Measurements from ENCODE around the gene BCL7C. TPM values are rescaled to one million over a fixed set of nuclear protein-coding genes. Genes with fewer than 3 reads are reported as not detected.

The BCL7C gene
- total and polyA plus RNA-seq, 2 of the 8 experiments (the other 6 are each of a cell fraction or from before 2014, with no cell fraction given): 8.6 to 17.2 TPM

DNA sequence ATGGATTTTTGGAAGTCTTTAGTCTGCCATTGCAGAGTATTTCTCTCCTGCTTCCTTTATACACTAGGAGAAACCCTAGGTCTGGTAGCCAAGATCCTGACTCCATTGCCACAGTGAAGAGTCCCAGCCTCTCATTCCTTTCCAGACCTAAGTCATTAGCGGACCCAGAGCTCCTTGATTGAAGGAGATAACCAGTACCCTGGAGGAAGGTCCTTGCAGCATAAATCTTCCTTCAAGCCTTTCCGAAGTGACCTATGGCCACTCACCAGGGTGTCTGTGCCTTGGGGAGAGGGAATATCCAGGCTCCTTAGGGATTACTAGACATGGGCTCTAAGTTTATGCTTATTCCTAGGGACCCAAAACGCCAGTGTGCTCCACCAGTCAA lies 35.8 kb downstream of the BCL7C start:
- DNase-seq (ENCODE audit: low read depth in 1 of 2, low spot score in 2 of 2): no peak
- H3K18ac ChIP-seq (ENCODE audit: extremely low read depth, low read length): no peak overlapping the region
- no peak overlapping the region for H2BK120ac ChIP-seq (replicated peaks; ENCODE audit: low read depth, low read length)
- no peaks in the 10 kb centered on the region for H3K23me2 ChIP-seq (ENCODE audit: low read depth, low read length)
- POLR2A ChIA-PET (ENCODE audit: partially characterized antibody): interaction anchor here (4.1 kb wide), 1 partner anchor 17 kb away, joined by 14 read pairs; no protein-coding TSS in a partner anchor
- no peak overlapping the region for H2BK15ac ChIP-seq (ENCODE audit: low read length)
- no peak overlapping the region for H2AFZ ChIP-seq (ENCODE audit: low read length)
- WGBS, 2 experiments (ENCODE audit: extremely low coverage in 1 of 2, insufficient coverage in 1 of 2, insufficient read length in 1 of 2, insufficient replicate concordance in 2 of 2, low coverage in 1 of 2, low lambda C conversion rate in 2 of 2, missing lambda C conversion rate in 1 of 2): 80% methylated on average over 3 of the region's 3 CpGs; no CpG with 5 or more reads in 1 of the 2 experiments
- H3K56ac ChIP-seq (replicated peaks; ENCODE audit: insufficient read length, low read depth, low read length): no peak overlapping the region
- H3K23ac ChIP-seq (ENCODE audit: insufficient read length): no peak overlapping the region
- no peak overlapping the region for H3K14ac ChIP-seq (ENCODE audit: insufficient read length)
- no peaks in the 10 kb centered on the region for H3K79me2 ChIP-seq (ENCODE audit: control insufficient read depth in 1 of 2, insufficient read depth in 2 of 2, low read length in 2 of 2)
- H2BK20ac ChIP-seq (ENCODE audit: low read length): no peak overlapping the region
- H2BK12ac ChIP-seq (ENCODE audit: low read depth, low read length): no peak overlapping the region
- FAIRE-seq: no peak
- no peak overlapping the region for H4K8ac ChIP-seq (ENCODE audit: extremely low read depth, insufficient read depth, low read length)
- H3K4me2 ChIP-seq (ENCODE audit: insufficient read depth in 1 of 2, low read depth in 2 of 2, low read length in 2 of 2): no peak overlapping the region
- no peak overlapping the region for H3K9ac ChIP-seq (replicated peaks in 1 of 4; ENCODE audit: extremely low read depth in 1 of 4, low read depth in 3 of 4, low read length in 3 of 4)
- H3K36me3 ChIP-seq (ENCODE audit: control insufficient read depth in 2 of 4, insufficient read depth in 4 of 4, low read length in 3 of 4): no peaks in the 10 kb centered on the region
- CTCF ChIA-PET (ENCODE audit: partially characterized antibody): interaction anchor here (1.4 to 6.5 kb wide), 2 partner anchors 9 to 14 kb away, joined by 5 to 72 read pairs; no protein-coding TSS in a partner anchor
- no peak overlapping the region for H3K4ac ChIP-seq (replicated peaks; ENCODE audit: insufficient read length, low read depth, low read length)
- no peak overlapping the region for H3K4me3 ChIP-seq (ENCODE audit: extremely low read depth in 1 of 4, insufficient read depth in 2 of 4, low read depth in 3 of 4, low read length in 4 of 4)
- no peak overlapping the region for H4K91ac ChIP-seq (replicated peaks; ENCODE audit: insufficient read length, low read length)
- H3K4me1 ChIP-seq (replicated peaks in 1 of 4; ENCODE audit: control insufficient read depth in 3 of 4, insufficient read depth in 4 of 4, low read length in 3 of 4): no peaks in the 10 kb centered on the region
- H3K27me3 ChIP-seq (replicated peaks in 1 of 4; ENCODE audit: control insufficient read depth in 3 of 4, extremely low read depth in 1 of 4, insufficient read depth in 3 of 4, low read length in 3 of 4): peaks cover 0 to 11% (median 5%) of the 10 kb centered on the region in 4 experiments; a peak in 3 of 7 replicates
- H3K9me3 ChIP-seq (ENCODE audit: insufficient read depth in 2 of 2, low read depth in 1 of 2, low read length in 1 of 2): no peaks in the 10 kb centered on the region
- H4K5ac ChIP-seq (ENCODE audit: insufficient read length, low read depth, low read length): no peak overlapping the region
- no peak overlapping the region for H3K27ac ChIP-seq (ENCODE audit: low read depth, low read length)
- H3K79me1 ChIP-seq (ENCODE audit: low read depth, low read length): no peaks in the 10 kb centered on the region
- no peaks in the 10 kb centered on the region for H4K20me1 ChIP-seq (replicated peaks in 1 of 2; ENCODE audit: control insufficient read depth in 1 of 2, insufficient read depth in 2 of 2, low read length in 2 of 2)
- H2BK5ac ChIP-seq (ENCODE audit: low read depth, low read length): no peak overlapping the region
- H2AK5ac ChIP-seq (ENCODE audit: low read depth, low read length): no peak overlapping the region
- TF ChIP-seq POLR2AphosphoS5 (IDR thresholded peaks at IDR 0.05; ENCODE audit: low read depth, low read length) (no peak), CHD2 (IDR thresholded peaks at IDR 0.05; ENCODE audit: low read length) (no peak), CEBPB (IDR thresholded peaks at IDR 0.05; ENCODE audit: low read depth, low read length) (no peak), EGR1 (IDR thresholded peaks at IDR 0.05; ENCODE audit: borderline replicate concordance, low read depth, low read length) (no peak), JUN (IDR thresholded peaks at IDR 0.05; ENCODE audit: low read depth, low read length) (no peak), KDM5A (IDR thresholded peaks at IDR 0.05; ENCODE audit: low read length) (no peak), GABPA (IDR thresholded peaks at IDR 0.05; ENCODE audit: borderline replicate concordance, insufficient read depth, low read length) (no peak), NRF1 (IDR thresholded peaks at IDR 0.05; ENCODE audit: low read depth, low read length) (no peak), POU5F1 (IDR thresholded peaks at IDR 0.05; ENCODE audit: low read depth, low read length) (no peak)
- TF ChIP-seq, protein P1, sequence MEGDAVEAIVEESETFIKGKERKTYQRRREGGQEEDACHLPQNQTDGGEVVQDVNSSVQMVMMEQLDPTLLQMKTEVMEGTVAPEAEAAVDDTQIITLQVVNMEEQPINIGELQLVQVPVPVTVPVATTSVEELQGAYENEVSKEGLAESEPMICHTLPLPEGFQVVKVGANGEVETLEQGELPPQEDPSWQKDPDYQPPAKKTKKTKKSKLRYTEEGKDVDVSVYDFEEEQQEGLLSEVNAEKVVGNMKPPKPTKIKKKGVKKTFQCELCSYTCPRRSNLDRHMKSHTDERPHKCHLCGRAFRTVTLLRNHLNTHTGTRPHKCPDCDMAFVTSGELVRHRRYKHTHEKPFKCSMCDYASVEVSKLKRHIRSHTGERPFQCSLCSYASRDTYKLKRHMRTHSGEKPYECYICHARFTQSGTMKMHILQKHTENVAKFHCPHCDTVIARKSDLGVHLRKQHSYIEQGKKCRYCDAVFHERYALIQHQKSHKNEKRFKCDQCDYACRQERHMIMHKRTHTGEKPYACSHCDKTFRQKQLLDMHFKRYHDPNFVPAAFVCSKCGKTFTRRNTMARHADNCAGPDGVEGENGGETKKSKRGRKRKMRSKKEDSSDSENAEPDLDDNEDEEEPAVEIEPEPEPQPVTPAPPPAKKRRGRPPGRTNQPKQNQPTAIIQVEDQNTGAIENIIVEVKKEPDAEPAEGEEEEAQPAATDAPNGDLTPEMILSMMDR (IDR thresholded peaks at IDR 0.05; ENCODE audit: control extremely low read depth in 1 of 3, insufficient read depth in 1 of 3, low read depth in 1 of 3, low read length in 3 of 3): no peak
- TF ChIP-seq, protein P2, sequence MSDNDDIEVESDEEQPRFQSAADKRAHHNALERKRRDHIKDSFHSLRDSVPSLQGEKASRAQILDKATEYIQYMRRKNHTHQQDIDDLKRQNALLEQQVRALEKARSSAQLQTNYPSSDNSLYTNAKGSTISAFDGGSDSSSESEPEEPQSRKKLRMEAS (IDR thresholded peaks at IDR 0.05): no peak
- TF ChIP-seq, protein P3, sequence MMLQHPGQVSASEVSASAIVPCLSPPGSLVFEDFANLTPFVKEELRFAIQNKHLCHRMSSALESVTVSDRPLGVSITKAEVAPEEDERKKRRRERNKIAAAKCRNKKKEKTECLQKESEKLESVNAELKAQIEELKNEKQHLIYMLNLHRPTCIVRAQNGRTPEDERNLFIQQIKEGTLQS (IDR thresholded peaks at IDR 0.05; ENCODE audit: insufficient read depth, low read depth, low read length): no peak
